ENCODE results near the gene RWDD3. TPM values are rescaled to one million over a fixed set of nuclear protein-coding genes. Genes with fewer than 3 reads are reported as not detected.
A peak's percentile ranks its signal among the peaks of the same experiment; 100 is the strongest.

RWDD3 gene
- total RNA-seq, 6 donors from 2014 or later = 4.1 to 18.9 (median 10.4) TPM

DNA sequence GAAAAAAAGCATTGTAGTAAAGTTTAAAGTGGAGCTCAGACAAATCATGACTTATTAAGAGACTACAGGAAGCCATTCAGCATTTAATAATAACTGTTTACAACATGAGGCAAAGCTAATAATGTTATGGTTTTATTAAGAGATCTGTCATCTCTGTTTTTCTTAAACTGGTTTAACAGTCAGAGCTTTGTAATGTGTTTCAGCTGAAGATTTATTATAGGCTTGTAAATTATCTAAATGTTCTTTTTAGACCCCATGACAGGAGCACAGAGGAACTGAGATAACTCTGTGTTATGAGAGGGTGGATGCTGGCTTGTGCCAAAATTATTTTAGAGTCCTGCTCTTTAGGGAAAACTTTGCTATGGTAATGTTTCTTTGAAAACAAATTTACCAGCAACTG lies 38.0 kb upstream of the RWDD3 start:
- Histone ChIP-seq H3K4me3 (no peak overlapping the region), H3K27ac (no peak overlapping the region), H3K9me3 (no peaks in the 10 kb centered on the region), H3K36me3 (no peaks in the 10 kb centered on the region), H3K27me3 (no peaks in the 10 kb centered on the region), H3K4me1 (peaks cover 0 to 8% (median 0%) of the 10 kb centered on the region in 4 donors)
- peak in 1 of 2 donors; percentile 50 for ATAC-seq (ENCODE audit: low FRiP score in 2 of 2)
- TF ChIP-seq POLR2A (IDR thresholded peaks at IDR 0.05) (no peak), POLR2AphosphoS5 (IDR thresholded peaks at IDR 0.05) (no peak)
- no peak for DNase-seq

DNA sequence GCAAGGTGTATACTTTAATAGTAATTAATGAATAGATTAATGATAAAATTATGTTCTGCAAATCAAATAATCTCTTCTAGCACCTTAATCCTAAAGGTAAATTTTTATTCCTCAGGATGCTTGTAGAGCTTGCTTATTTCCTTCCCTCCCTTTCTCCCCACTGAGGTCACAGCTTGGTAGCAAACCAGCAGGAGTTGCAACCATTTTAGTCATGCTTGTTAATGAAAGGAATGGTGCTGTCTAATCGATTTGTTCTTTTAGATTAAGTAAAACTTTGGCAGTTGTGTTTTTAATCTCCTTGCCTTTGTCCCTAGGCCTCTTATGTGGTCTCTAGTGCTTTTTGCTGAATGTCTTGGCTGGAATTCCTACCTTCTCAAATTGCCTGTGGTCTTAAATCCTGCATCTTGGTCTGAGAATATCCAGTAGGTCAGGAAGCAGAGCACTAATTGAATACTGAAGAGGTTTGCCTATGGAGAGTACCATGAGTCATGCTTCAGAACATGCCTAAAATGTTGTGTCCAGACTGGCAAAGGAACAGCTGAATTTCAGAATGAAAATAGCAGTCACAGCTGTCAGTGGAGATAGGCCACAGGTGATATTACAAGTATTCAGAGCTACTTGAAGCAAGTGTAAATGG lies 36.3 kb upstream of the RWDD3 start:
- ATAC-seq (ENCODE audit: low FRiP score in 2 of 2) (peak in 1 of 2 donors; percentile 61), DNase-seq (no peak)
- Histone ChIP-seq H3K36me3 (no peaks in the 10 kb centered on the region), H3K27me3 (no peaks in the 10 kb centered on the region), H3K27ac (no peak overlapping the region), H3K9me3 (no peaks in the 10 kb centered on the region), H3K4me1 (peaks cover 0 to 8% (median 0%) of the 10 kb centered on the region in 4 donors), H3K4me3 (no peak overlapping the region)
- 56% methylated on average over 1 of the region's 1 CpG for WGBS, 2 donors
- TF ChIP-seq EP300 (IDR thresholded peaks at IDR 0.05) (no peak), POLR2AphosphoS5 (IDR thresholded peaks at IDR 0.05) (no peak), POLR2A (IDR thresholded peaks at IDR 0.05) (no peak)
- TF ChIP-seq, protein P1, sequence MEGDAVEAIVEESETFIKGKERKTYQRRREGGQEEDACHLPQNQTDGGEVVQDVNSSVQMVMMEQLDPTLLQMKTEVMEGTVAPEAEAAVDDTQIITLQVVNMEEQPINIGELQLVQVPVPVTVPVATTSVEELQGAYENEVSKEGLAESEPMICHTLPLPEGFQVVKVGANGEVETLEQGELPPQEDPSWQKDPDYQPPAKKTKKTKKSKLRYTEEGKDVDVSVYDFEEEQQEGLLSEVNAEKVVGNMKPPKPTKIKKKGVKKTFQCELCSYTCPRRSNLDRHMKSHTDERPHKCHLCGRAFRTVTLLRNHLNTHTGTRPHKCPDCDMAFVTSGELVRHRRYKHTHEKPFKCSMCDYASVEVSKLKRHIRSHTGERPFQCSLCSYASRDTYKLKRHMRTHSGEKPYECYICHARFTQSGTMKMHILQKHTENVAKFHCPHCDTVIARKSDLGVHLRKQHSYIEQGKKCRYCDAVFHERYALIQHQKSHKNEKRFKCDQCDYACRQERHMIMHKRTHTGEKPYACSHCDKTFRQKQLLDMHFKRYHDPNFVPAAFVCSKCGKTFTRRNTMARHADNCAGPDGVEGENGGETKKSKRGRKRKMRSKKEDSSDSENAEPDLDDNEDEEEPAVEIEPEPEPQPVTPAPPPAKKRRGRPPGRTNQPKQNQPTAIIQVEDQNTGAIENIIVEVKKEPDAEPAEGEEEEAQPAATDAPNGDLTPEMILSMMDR (IDR thresholded peaks at IDR 0.05) = no peak

DNA sequence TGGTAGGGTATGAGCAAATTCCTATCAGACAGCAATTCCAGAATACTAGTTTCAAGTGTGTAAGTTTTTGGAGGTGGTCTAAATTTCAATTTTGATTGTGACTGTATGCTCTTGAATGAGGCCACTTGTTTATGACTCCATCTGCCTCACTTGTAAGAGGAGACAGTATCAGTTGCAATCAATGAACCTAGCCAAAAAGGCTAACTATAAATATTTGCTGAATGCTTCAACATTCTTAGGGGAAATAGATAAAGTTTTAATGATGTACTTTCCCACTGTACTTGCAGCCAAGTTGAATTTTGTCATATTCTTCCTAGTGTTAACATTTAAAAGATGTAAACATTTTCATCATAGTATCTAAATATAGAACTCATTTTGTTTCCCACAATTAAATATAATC lies 32.1 kb upstream of the RWDD3 start:
- no peaks in the 10 kb centered on the region for H3K27me3 ChIP-seq

DNA sequence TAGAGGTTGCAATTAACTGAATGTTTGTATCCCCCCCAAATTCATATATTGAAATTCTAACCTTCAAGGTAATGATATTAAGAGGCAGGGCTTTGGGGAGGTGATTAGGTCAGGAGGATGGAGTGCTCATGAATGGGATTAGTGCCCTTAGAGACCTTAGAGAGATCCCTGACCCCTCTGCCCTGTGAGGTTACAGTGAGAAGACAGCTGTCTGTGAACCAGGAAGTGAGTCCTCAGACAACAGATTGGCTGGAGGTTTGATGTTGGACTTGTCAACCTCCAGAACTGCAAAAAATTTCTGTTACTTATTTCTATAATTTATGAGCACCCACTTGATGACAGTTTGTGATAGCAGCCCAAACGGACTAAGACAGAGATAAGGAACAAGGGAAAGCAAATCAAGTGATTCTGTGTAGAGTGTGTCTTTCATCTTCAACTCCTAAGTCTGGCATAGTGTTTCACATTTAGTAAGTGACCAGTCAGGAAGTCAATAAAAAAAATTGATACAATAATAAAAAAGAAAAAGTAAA lies 30.0 kb upstream of the RWDD3 start:
- Histone ChIP-seq H3K27me3 (no peaks in the 10 kb centered on the region), H3K36me3 (no peaks in the 10 kb centered on the region), H3K4me1 (no peaks in the 10 kb centered on the region), H3K9me3 (no peaks in the 10 kb centered on the region), H3K4me3 (no peak overlapping the region), H3K27ac (no peak overlapping the region)
- no peak for ATAC-seq (ENCODE audit: low FRiP score in 2 of 2)
- no peak for TF ChIP-seq EP300 (IDR thresholded peaks at IDR 0.05)
- TF ChIP-seq, protein P1 (IDR thresholded peaks at IDR 0.05) = no peak
- 6 to 55% methylated on average over 1 of the region's 1 CpG for WGBS, 2 donors
- no peak for DNase-seq

More for the DNA sequence above, 32.1 kb upstream of the RWDD3 start:
- Histone ChIP-seq H3K36me3 (no peaks in the 10 kb centered on the region), H3K4me1 (peaks cover 0 to 8% (median 0%) of the 10 kb centered on the region in 4 donors), H3K9me3 (no peaks in the 10 kb centered on the region), H3K27ac (no peak overlapping the region), H3K4me3 (no peak overlapping the region)
- TF ChIP-seq POLR2AphosphoS5 (IDR thresholded peaks at IDR 0.05) (no peak), EP300 (IDR thresholded peaks at IDR 0.05) (no peak), POLR2A (IDR thresholded peaks at IDR 0.05) (no peak)
- TF ChIP-seq, protein P1 (IDR thresholded peaks at IDR 0.05) = no peak
- ATAC-seq (ENCODE audit: low FRiP score in 2 of 2) (no peak), DNase-seq (no peak)

DNA sequence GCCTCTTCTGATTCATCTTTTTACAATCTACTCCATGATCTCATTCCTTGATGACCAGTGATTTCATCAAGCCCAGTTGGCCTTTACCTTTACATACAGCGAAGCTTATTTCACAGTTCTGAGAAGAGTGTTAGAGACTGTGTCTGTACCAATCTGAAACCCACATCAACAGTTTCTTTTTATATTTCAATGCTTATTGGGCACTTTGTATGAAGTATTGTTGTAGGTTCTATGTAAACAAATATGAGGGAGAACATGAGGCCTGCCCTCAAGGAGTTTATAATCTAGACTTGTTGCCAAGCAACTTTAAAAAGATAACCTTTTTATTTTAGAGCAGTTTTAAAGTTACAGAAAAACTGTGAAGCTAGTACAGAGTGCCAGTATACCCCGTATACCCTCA lies 27.5 kb upstream of the RWDD3 start:
- 93 to 97% methylated on average over 2 of the region's 2 CpGs for WGBS, 2 donors
- TF ChIP-seq POLR2AphosphoS5 (IDR thresholded peaks at IDR 0.05) (no peak), POLR2A (IDR thresholded peaks at IDR 0.05) (no peak), EP300 (IDR thresholded peaks at IDR 0.05) (no peak)
- TF ChIP-seq, protein P1 (IDR thresholded peaks at IDR 0.05) = no peak
- H3K9me3 ChIP-seq = no peaks in the 10 kb centered on the region

More for the DNA sequence above, 27.5 kb upstream of the RWDD3 start:
- ATAC-seq (ENCODE audit: low FRiP score in 2 of 2) (no peak), DNase-seq (no peak)
- H3K36me3 ChIP-seq = no peaks in the 10 kb centered on the region
- H3K27me3 ChIP-seq = no peaks in the 10 kb centered on the region
- no peaks in the 10 kb centered on the region for H3K4me1 ChIP-seq
- no peak overlapping the region for H3K27ac ChIP-seq
- H3K4me3 ChIP-seq = no peak overlapping the region
